ENCODE results near the gene ENG. TPM values are rescaled to one million over a fixed set of nuclear protein-coding genes. Genes with fewer than 3 reads are reported as not detected.

ENG gene
- total RNA-seq, 1 donor from 2014 or later, result 2.4 TPM

DNA sequence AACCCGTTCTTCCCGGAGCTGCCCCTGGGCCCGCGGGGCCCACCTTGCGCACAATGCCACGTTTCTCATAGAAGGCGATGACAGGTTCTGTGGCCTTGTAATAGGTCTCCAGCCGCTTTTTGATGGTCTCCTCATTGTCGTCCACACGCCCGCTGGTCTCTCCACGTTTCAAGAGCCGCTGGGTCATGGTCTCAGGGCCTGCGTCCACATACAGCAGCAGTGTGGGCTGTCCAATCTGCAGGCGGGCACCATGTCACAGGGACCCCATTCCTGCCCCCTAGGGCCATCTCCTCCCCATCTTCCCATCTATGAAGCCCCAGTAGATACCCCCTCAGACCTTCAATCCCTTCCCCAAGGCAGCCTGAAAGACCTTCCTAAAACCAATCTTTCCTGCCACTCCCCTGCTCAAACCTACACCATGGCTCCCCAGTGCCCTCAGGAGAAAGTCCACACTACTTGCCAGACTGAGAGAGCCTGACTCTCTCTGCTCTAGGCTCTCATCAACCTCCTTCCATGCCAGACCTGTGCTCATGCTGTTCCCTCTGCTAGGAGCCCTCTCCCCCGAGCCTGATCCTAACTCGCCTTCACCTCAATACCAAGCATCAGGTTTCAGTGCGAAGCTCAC lies 13.9 kb upstream of the ENG start:
- TF ChIP-seq, protein P1, sequence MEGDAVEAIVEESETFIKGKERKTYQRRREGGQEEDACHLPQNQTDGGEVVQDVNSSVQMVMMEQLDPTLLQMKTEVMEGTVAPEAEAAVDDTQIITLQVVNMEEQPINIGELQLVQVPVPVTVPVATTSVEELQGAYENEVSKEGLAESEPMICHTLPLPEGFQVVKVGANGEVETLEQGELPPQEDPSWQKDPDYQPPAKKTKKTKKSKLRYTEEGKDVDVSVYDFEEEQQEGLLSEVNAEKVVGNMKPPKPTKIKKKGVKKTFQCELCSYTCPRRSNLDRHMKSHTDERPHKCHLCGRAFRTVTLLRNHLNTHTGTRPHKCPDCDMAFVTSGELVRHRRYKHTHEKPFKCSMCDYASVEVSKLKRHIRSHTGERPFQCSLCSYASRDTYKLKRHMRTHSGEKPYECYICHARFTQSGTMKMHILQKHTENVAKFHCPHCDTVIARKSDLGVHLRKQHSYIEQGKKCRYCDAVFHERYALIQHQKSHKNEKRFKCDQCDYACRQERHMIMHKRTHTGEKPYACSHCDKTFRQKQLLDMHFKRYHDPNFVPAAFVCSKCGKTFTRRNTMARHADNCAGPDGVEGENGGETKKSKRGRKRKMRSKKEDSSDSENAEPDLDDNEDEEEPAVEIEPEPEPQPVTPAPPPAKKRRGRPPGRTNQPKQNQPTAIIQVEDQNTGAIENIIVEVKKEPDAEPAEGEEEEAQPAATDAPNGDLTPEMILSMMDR (IDR thresholded peaks at IDR 0.05; ENCODE audit: insufficient read depth, low read length, severe bottlenecking), result no peak
- Histone ChIP-seq H3K36me3 (ENCODE audit: control insufficient read depth, insufficient read depth, low read length) (peaks cover 8% of the 10 kb centered on the region), H3K4me3 (ENCODE audit: low read depth, low read length) (no peak overlapping the region), H3K27me3 (ENCODE audit: control insufficient read depth, insufficient read depth, low read length) (no peaks in the 10 kb centered on the region)
- DNase-seq (ENCODE audit: low read depth) (no peak), FAIRE-seq (no peak)

DNA sequence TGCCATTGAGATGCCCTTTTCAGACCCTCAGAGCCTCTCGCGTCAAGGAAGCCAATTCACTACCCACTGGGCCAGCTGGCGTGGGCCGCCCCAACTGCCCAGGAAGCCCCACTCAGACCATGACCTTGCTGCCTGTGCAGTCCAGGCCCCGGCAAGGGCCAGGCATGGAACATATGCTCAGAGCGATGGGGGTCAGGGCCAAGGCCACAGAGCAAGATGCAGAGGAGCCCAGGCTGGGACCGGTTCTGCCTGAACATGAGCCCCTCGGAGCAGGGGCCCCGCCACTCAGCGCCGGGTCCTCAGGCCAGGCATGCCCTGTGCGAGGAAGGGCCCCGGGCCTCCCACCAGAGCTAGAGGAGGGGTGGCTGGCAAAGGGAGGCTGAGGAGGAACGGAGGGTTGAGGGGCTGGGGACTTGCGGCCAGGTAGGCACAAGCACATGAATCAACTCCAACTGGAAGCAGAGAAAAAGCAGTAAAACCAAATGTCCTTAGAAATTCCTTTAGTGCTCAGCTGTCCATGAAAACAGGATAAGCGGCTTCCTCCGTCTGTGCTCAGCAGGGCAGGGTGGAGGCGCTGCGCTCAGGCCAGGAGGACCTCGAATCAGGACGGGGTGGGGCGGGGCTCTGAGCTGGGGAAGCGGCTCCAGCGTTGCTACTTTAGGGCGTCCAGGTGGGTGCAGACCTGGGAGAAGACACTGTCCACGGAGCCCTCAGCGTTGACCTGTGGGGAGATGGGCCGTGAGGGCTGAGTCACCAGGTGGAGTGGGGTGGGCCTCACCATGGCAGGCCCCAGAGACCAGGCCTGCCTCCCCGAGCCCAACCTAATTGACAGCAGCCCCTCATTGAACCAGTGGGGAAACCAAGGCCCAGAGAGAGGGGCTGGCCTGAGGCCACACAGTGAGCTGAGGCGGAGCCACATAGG lies 13.2 kb upstream of the ENG start:
- DNase-seq (ENCODE audit: low read depth) (no peak), FAIRE-seq (no peak)
- TF ChIP-seq, protein P1 (IDR thresholded peaks at IDR 0.05; ENCODE audit: insufficient read depth, low read length, severe bottlenecking), result no peak
- H3K27me3 ChIP-seq (ENCODE audit: control insufficient read depth, insufficient read depth, low read length), result no peaks in the 10 kb centered on the region
- H3K36me3 ChIP-seq (ENCODE audit: control insufficient read depth, insufficient read depth, low read length), result peaks cover 5% of the 10 kb centered on the region
- no peak overlapping the region for H3K4me3 ChIP-seq (ENCODE audit: low read depth, low read length)

DNA sequence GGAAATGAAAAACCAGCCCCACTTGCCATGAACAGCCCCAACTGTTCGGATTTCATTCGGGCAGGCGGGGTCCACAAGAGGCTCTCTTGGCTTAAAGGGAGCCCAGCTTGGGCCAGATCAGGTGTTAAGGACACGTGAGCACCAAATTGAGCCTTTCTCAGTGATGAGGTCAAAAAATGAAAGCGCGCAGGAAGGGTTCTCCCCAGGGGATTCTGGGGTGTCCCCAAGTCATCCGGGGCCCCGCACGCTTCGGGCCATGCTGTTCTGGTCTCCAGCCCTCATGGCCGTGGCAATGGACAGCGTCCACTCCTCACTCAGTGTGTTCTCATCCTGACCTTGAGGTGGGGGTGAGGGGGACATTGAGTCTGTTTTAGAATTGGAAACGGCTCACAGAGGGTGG lies 12.1 kb upstream of the ENG start:
- no peak for FAIRE-seq
- Histone ChIP-seq H3K4me3 (ENCODE audit: low read depth, low read length) (no peak overlapping the region), H3K36me3 (ENCODE audit: control insufficient read depth, insufficient read depth, low read length) (peaks cover 3% of the 10 kb centered on the region), H3K27me3 (ENCODE audit: control insufficient read depth, insufficient read depth, low read length) (no peaks in the 10 kb centered on the region)
- TF ChIP-seq, protein P1 (IDR thresholded peaks at IDR 0.05; ENCODE audit: insufficient read depth, low read length, severe bottlenecking), result no peak
- DNase-seq (ENCODE audit: low read depth), result no peak

DNA sequence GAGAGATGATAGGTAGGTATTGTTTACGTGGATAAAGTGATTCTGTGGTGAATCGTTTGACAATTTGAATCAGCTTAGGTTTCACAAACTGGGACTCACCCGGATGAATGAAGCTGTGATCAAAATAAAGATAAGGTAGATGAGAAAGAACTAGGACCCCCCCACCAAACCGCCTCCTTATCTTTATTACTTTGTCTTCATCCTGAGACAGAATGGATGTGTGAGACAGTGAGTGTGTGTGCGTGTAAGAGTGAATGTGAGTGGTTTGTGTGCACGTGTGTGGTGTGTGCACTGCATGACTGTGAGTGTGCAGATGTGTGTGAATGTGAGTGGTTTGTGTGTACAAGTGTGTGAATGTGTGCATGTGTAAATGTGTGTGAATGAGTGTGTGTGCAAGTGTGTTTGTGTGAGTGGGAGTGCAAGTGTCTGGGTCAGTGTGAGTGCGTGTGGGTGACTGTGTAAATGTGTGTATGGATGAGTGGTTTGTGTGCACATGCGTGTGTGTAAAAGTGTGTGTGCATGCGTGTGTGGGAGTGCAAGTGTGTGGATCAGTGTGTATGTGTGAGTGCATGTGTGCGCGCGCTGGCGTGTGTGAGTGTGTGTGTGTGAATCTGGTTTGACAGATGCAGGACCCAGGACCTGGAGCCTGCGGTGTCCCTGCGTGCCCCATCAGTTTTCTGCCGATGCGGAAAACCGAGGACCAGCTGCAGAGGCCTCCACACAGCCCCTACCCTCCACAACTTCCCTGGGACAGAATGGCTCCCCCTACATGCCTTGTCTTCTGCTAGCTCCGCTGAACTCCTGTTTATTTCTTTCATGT lies 11.4 kb upstream of the ENG start:
- no peak for FAIRE-seq

DNA sequence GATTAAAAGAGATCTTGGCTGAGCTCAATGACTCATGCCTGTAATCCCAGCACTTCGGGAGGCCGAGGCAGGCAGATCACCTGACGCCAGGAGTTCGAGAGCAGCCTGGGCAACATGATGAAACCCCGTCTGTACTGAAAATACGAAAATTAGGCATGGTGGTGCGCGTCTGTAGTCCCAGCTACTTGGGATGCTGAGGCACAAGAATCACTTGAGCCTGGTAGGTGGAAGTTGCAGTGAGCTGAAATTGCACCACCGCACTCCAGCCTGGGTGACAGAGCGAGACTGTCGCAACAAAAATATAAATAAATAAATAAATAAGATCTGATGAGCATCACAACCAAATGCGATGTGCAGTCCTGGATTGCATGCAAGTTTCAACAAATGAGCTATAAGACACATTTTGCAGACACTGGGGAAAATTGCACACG lies 8.7 kb upstream of the ENG start:
- H3K36me3 ChIP-seq (ENCODE audit: control insufficient read depth, insufficient read depth, low read length), result peaks cover 3% of the 10 kb centered on the region
- H3K4me3 ChIP-seq (ENCODE audit: low read depth, low read length), result no peak overlapping the region
- FAIRE-seq (no peak), DNase-seq (ENCODE audit: low read depth) (no peak)
- TF ChIP-seq, protein P1 (IDR thresholded peaks at IDR 0.05; ENCODE audit: insufficient read depth, low read length, severe bottlenecking), result no peak
- no peaks in the 10 kb centered on the region for H3K27me3 ChIP-seq (ENCODE audit: control insufficient read depth, insufficient read depth, low read length)

More for the DNA sequence above, 11.4 kb upstream of the ENG start:
- Histone ChIP-seq H3K27me3 (ENCODE audit: control insufficient read depth, insufficient read depth, low read length) (no peaks in the 10 kb centered on the region), H3K4me3 (ENCODE audit: low read depth, low read length) (no peak overlapping the region), H3K36me3 (ENCODE audit: control insufficient read depth, insufficient read depth, low read length) (peaks cover 3% of the 10 kb centered on the region)
- DNase-seq (ENCODE audit: low read depth), result no peak
- TF ChIP-seq, protein P1 (IDR thresholded peaks at IDR 0.05; ENCODE audit: insufficient read depth, low read length, severe bottlenecking), result no peak

All from bronchial epithelial cell (primary cell).